Neural cell (in vitro differentiated cells): ENCODE measurements around the gene SEPTIN7.

Experiments
- CTCF ChIP-seq: fragments of 450-650 bp; IDR thresholded peaks from 2 replicates; pipeline ENCODE4 v1.5.1; 2014; ENCODE audit warnings: antibody characterized with exemption, mild to moderate bottlenecking, moderate library complexity; ENCODE audit not compliant: poor library complexity, severe bottlenecking
- EP300 ChIP-seq: fragments of 450-650 bp; conservative IDR thresholded peaks from 2 replicates; pipeline ENCODE4 v1.6.1; 2014; ENCODE audit warnings: antibody characterized with exemption, mild to moderate bottlenecking, moderate library complexity; ENCODE audit not compliant: poor library complexity, severe bottlenecking
- EZH2 ChIP-seq: fragments of 200-600, 300-800 bp; shearing (Covaris generic), sonication (generic); IDR thresholded peaks from 2 replicates; pipeline ENCODE4 v1.6.1; 2014; ENCODE audit warnings: antibody characterized with exemption, low read length, borderline replicate concordance, mild to moderate bottlenecking; ENCODE audit not compliant: insufficient read depth, poor library complexity, severe bottlenecking
- POLR2AphosphoS5 ChIP-seq: IDR thresholded peaks from 2 replicates; pipeline ENCODE4 v1.6.1; 2012
- RAD21 ChIP-seq: fragments of 450-650 bp; conservative IDR thresholded peaks from 2 replicates; pipeline ENCODE4 v1.6.1; 2014; ENCODE audit warnings: antibody characterized with exemption, mild to moderate bottlenecking, moderate library complexity
- TAF1 ChIP-seq: IDR thresholded peaks from 2 replicates; pipeline ENCODE4 v1.6.1; 2012; ENCODE audit warnings: low read depth

- TF ChIP-seq EP300 (no peak), EZH2 (no peak), CTCF (no peak), RAD21 (no peak), TAF1 (no peak), POLR2AphosphoS5 (no peak)
These were observed 30.4 kb downstream of the SEPTIN7 start for GRCh38 chr7:35831208-35831607.
